K562 (cell line): Measurements from ENCODE around the gene RING1. TPM values are rescaled to one million over a fixed set of nuclear protein-coding genes. Genes with fewer than 3 reads are reported as not detected.

Experiments used
- EGR1 ChIP-seq: fragments of 450-650 bp; conservative IDR thresholded peaks from 2 replicates; pipeline ENCODE4 v1.6.1; 2017; ENCODE audit warnings: mild to moderate bottlenecking
- FIP1L1 ChIP-seq: fragments of 200-400 bp; formaldehyde crosslinking; IDR thresholded peaks from 2 replicates; pipeline ENCODE4 v1.6.1; 2018; ENCODE audit warnings: mild to moderate bottlenecking, low read depth, low read length; ENCODE audit not compliant: poor library complexity, severe bottlenecking
- JUND ChIP-seq, 2 experiments: IDR thresholded peaks; 2 replicates in 1 of 2; 3 replicates in 1 of 2; pipeline ENCODE4 v1.6.1; 2011; ENCODE audit warnings: borderline replicate concordance in 2 of 2, low read depth in 2 of 2, low read length in 2 of 2, improper control_type of control experiment in 1 of 2, missing biosample characterization in 1 of 2, missing genetic modification characterization in 1 of 2, missing genetic modification reagents in 1 of 2
- RHOXF2B ChIP-seq: fragments of 250-450 bp; sonication (Bioruptor Pico); conservative IDR thresholded peaks from 2 replicates; pipeline ENCODE4 v1.5.1; 2021
- SREBF1 ChIP-seq: fragments of 150-350 bp; IDR thresholded peaks from 2 replicates; pipeline ENCODE4 v1.6.1; 2014; ENCODE audit warnings: antibody characterized with exemption, low read depth, low read length, borderline replicate concordance
- TAF1 ChIP-seq: IDR thresholded peaks from 2 replicates; pipeline ENCODE4 v1.6.1; 2011; ENCODE audit warnings: mild to moderate bottlenecking, low read length, moderate library complexity; ENCODE audit not compliant: insufficient read depth, control insufficient read depth, severe bottlenecking; ENCODE audit errors: extremely low read depth
- YY1 ChIP-seq, 3 experiments: IDR thresholded peaks; 2 replicates each; pipeline ENCODE4 v1.6.1; 2011; ENCODE audit warnings: low read length in 2 of 3, mild to moderate bottlenecking in 2 of 3, moderate library complexity in 2 of 3, borderline replicate concordance in 1 of 3, control low read depth in 1 of 3, low read depth in 1 of 3; ENCODE audit not compliant: insufficient read depth in 3 of 3, insufficient replicate concordance in 2 of 3, control insufficient read depth in 1 of 3, insufficient read length in 1 of 3; ENCODE audit errors: extremely low read depth in 1 of 3
- ZBTB40 ChIP-seq, 2 experiments: fragments of 450-650 bp in 1 of 2; sonication (generic) in 1 of 2; formaldehyde crosslinking in 1 of 2; IDR thresholded peaks; 2 replicates each; pipeline versions ENCODE4 v1.7.1 to v1.9.0; 2016 to 2022; ENCODE audit warnings: inconsistent platforms in 1 of 2, mild to moderate bottlenecking in 1 of 2, missing genetic modification reagents in 1 of 2
- ZSCAN32 ChIP-seq: fragments of 450-650 bp; formaldehyde crosslinking; IDR thresholded peaks from 2 replicates; pipeline ENCODE4 v1.4.0; 2020; ENCODE audit warnings: mild to moderate bottlenecking, moderate library complexity
- polyA plus RNA-seq, 8 experiments: library from polyadenylated mRNA; depleted of rRNA in 4 of 8; stranded (reverse) in 5 of 8; unstranded in 3 of 8; fragments of >200 nt; fragmentation: Nextera tagmentation in 2 of 8; fragmentation: Illumina TruSeq in 1 of 8; extraction: Ambion mirVana in 2 of 8; extraction: Trizol in 1 of 8; gene quantifications; 2 replicates each; pipeline versions ENCODE4 v1.2.1 to v1.2.3, GENCODE V29; 2011 to 2014; ENCODE audit warnings: inconsistent platforms in 1 of 8, missing spikeins in 1 of 8
- total RNA-seq, 7 experiments: library from RNA; depleted of rRNA in 6 of 7; stranded (reverse); fragments of >200 nt in 6 of 7; fragmentation: Illumina TruSeq in 2 of 7; extraction: Trizol in 2 of 7; gene quantifications; 2 replicates each; pipeline versions ENCODE4 v1.2.1 to v1.2.3, GENCODE V29; 2011 to 2021; ENCODE audit warnings: low replicate concordance in 1 of 7
- TF ChIP-seq, protein P1 (sequence below): sonication (generic); formaldehyde crosslinking; IDR thresholded peaks from 2 replicates; pipeline ENCODE4 v1.8.0; 2022; ENCODE audit warnings: mild to moderate bottlenecking, missing genetic modification reagents

The RING1 gene
- total and polyA plus RNA-seq, 9 of the 15 experiments (the other 6 are each of a cell fraction or from before 2014, with no cell fraction given), result 4.2 to 59.1 (median 36.9) TPM

DNA sequence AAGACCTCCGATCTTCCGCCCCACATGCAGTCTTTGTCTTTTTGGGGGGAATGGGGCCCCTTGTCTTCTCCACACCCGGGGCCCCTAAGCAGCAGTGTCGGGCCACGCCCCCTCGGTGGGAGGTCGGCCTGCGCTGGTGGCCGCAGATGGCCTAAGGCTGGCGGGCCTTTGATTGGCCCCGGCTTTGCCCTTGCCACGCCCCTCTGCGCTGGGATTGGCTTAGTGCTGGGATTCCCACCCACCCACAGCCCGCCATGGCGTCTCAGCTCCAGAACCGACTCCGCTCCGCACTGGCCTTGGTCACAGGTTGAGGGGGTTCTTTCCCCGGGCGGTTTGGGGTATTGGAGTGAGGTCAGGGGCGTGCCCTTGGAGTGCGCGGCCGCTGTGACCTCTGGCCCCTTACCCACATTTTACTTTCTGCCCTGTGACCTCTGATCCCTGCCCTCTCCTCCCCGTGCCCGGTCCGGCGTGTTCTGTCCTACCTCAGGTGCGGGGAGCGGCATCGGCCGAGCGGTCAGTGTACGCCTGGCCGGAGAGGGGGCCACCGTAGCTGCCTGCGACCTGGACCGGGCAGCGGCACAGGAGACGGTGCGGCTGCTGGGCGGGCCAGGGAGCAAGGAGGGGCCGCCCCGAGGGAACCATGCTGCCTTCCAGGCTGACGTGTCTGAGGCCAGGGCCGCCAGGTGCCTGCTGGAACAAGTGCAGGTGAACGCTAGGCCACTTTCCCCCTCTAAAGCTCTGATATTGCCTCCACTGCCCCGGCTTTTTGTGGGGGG lies 3.7 kb upstream of the RING1 start, which contains the start of gene HSD17B8 (continued):
- TF ChIP-seq JUND (IDR thresholded peaks at IDR 0.05; ENCODE audit: borderline replicate concordance, low read depth, low read length) (peak; percentile 1; the same call in 1 of the 2 replicates), JUND (tag; IDR thresholded peaks at IDR 0.05; ENCODE audit: borderline replicate concordance, low read depth, low read length) (no peak), SREBF1 (no peak), RHOXF2B (CRISPR knock-in tag) (no peak; the same call in 1 of the 2 replicates), ZBTB40 (IDR thresholded peaks at IDR 0.05) (no peak), ZBTB40 (CRISPR knock-in tag; IDR thresholded peaks at IDR 0.05) (no peak), ZSCAN32 (CRISPR knock-in tag) (no peak; the same call in 1 of the 2 replicates), YY1 (IDR thresholded peaks at IDR 0.05; ENCODE audit: borderline replicate concordance in 1 of 3, control insufficient read depth in 1 of 3, extremely low read depth in 1 of 3, insufficient read depth in 3 of 3, insufficient read length in 1 of 3, insufficient replicate concordance in 2 of 3, low read depth in 1 of 3, low read length in 2 of 3) (peak; percentile 52 to 91 (median 83)), TAF1 (peak; percentile 70), FIP1L1 (peak; percentile 68), EGR1 (peak; percentile 67)
- TF ChIP-seq, protein P1, sequence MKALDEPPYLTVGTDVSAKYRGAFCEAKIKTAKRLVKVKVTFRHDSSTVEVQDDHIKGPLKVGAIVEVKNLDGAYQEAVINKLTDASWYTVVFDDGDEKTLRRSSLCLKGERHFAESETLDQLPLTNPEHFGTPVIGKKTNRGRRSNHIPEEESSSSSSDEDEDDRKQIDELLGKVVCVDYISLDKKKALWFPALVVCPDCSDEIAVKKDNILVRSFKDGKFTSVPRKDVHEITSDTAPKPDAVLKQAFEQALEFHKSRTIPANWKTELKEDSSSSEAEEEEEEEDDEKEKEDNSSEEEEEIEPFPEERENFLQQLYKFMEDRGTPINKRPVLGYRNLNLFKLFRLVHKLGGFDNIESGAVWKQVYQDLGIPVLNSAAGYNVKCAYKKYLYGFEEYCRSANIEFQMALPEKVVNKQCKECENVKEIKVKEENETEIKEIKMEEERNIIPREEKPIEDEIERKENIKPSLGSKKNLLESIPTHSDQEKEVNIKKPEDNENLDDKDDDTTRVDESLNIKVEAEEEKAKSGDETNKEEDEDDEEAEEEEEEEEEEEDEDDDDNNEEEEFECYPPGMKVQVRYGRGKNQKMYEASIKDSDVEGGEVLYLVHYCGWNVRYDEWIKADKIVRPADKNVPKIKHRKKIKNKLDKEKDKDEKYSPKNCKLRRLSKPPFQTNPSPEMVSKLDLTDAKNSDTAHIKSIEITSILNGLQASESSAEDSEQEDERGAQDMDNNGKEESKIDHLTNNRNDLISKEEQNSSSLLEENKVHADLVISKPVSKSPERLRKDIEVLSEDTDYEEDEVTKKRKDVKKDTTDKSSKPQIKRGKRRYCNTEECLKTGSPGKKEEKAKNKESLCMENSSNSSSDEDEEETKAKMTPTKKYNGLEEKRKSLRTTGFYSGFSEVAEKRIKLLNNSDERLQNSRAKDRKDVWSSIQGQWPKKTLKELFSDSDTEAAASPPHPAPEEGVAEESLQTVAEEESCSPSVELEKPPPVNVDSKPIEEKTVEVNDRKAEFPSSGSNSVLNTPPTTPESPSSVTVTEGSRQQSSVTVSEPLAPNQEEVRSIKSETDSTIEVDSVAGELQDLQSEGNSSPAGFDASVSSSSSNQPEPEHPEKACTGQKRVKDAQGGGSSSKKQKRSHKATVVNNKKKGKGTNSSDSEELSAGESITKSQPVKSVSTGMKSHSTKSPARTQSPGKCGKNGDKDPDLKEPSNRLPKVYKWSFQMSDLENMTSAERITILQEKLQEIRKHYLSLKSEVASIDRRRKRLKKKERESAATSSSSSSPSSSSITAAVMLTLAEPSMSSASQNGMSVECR, result peak; percentile 51; the same call in 1 of the 2 replicates
